Measurements from ENCODE around the gene POC1B.

Gene POC1B

GRCh38 chr12:89497005-89497404, 28.8 kb downstream of the POC1B start:
- DNase-seq (ENCODE audit: low spot score), result no peak

DNA sequence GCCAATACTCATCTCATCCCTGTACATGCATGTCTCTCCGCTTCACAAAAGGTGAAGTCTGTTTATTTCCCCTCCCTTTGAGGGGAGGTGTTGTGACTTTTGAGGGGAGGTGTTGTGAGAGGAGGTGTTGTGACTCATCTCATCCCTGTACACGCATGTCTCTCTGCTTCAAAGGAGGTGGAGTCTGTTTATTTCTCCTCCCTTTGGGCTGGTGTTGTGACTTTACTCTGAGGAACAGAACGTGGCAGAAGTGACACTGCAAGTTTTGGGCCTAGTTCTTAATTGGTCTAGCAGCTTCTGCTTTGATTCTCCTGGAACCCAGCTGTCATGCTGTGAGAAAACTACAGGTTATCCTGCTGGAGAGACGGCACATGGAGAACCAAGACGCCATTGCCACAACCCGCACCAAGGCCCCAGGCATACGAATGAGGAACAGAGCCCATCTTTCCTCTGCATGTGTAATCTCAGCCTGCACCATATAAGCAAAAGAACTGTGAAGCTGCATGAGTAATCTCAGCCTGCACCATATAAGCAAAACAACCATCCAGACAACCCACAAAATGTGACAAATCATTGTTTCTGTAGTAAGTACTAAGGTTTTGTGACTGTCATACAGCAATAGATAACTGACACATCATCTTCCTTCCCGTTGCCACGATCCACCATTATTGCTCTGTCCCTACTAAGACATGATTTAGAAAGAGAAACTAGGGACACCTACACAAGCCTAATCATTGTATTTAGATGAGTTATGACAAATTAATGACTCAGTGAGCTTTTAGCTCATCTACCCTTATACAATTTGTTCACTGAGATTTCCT, 31.2 kb downstream of the POC1B start:
- peak; percentile 41 for DNase-seq (ENCODE audit: low spot score)

DNA sequence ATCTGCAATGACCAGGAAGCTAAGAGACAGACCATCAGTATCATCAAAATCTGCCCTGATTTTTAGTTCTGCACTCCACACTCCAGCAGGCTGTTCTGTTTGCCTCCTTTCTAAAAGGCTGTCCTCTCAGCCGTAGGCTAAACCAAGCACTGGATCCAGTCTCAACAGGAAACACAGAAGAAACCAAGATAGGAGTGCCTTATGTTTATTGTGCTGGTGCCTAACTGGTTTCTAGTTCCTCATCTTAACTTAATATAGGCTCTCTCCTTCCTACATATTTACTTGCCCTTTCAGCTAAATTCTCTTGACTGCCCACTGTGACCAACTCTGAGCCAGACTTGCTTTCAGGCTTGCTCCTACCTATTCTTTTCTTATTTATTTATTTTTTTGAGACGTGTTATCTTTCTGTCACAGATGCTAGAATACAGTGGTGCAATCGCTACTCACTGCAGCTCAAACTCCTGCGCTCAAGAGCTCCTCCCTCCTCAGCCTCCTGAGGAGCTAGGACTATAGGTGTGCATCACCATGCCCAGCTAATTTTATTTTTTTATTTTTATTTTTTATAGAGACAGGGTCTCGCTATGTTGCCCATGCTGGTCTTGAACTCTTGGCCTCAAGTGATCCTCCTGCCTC, 32.1 kb downstream of the POC1B start:
- no peak for DNase-seq (ENCODE audit: low spot score)

DNA sequence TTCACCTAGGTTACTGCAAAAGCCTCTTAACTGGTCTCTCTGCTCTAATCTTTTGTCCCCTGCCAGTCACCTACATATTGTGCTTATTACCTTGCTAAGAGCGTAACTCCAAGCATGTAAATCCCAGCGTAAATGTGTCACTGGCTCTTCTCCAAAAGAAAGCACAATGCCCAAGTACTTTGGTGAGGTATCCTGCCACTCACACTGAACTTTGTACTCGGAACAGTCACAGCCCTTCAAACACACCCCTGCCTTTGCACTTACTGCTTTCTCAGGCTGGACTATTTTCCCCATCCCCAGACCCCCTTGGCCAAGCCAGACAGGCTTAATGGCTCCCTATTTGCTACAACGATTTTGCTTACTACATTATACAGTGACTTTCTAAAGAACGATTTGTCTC, 33.0 kb downstream of the POC1B start:
- no peak for DNase-seq (ENCODE audit: low spot score)

DNA sequence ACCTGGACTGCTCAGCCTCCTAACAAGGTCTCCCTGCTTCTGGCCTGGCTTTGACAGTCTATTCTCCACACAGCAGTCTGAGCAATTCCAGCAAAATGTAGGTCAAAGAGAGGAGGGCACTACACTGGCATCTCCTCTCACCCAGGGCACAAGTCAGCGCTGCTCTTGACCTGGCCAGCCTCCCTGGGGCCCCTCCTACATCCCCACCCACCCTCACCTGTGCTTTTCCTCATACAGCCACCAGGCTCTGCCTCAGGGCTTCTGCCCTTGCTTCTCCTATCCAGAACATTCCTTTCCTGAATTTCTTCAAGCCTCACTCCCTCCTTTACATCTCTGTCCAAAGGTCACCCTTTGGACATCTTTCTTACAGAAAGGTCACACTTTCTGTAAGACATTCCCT, 34.9 kb downstream of the POC1B start:
- no peak for DNase-seq (ENCODE audit: low spot score)

- DNase-seq (ENCODE audit: low spot score), result no peak
Observed at GRCh38 chr12:89486264-89486663, 39.6 kb downstream of the POC1B start.

DNA sequence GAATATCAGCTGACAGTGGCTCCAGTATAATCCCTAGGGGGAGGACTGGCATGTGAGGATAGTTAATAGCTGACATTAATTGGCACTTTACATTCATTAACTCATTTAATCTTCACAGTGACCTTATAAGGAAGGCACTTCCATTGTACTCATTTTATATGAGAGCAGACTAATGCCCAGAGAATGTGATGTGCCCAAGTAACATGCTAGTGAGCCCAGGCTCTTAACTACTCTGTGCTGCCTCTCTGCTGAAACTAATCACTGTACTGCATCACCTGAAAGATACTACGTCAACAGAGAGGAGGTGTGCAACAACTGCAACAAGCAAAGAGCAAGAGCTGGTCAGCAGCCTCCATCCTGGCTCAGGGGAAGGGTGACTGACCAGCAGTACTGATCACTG, 41.4 kb downstream of the POC1B start:
- DNase-seq (ENCODE audit: low spot score), result no peak

- no peak for DNase-seq (ENCODE audit: low spot score)
Observed at GRCh38 chr12:89481213-89481914, 44.5 kb downstream of the POC1B start.

DNA sequence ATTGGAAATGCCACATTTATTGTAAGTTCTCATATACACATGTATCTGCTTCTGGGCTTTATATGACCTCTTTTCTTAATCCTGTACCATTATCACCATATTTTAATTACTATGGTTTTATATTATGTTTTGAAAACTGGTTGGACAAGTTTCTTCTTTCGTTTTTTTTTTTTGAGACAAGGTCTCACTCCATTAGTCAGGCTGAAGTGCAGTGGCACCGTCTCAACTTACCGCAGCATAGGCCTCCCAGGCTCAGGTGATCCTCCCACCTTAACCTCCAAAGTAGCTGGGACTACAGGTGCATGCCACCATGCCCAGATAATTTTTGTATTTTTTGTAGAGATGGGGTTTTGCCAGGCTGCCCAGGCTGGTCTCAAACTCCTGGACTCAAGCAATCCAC, 45.9 kb downstream of the POC1B start:
- DNase-seq (ENCODE audit: low spot score), result no peak

DNA sequence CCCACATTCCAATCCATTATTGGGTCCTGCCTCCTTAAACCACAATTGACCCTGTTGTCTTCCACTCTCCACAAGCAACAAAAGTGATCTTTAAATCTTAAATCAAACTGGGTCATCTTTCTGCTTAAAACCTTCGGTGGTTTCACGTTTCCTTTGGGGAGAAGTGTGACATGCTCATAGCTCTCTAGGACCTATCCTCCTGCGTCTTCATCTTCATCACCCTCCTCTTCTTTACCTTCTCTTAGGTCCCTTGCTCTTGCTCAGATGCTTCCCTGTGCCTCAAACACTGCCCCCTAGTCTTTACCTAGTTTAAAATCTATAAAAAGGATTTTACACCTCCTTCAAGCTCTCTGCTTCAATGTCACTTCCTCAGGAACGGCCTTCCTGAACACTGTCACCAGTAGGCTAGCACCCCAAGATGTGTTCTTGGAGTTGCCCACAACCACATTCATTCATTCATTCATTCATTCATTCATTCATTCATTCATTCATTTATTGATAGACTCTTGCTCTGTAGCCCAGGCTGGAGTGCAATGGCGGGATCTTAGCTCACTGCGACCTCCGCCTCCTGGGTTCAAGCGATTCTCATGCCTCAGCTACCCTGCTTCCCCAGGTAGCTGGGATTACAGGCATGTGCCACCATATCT, 48.1 kb downstream of the POC1B start:
- DNase-seq (ENCODE audit: low spot score), result no peak

GRCh38 chr12:89476904-89477595, 48.8 kb downstream of the POC1B start:
- no peak for DNase-seq (ENCODE audit: low spot score)

GRCh38 chr12:89476232-89476631, 49.6 kb downstream of the POC1B start:
- DNase-seq (ENCODE audit: low spot score), result no peak

DNA sequence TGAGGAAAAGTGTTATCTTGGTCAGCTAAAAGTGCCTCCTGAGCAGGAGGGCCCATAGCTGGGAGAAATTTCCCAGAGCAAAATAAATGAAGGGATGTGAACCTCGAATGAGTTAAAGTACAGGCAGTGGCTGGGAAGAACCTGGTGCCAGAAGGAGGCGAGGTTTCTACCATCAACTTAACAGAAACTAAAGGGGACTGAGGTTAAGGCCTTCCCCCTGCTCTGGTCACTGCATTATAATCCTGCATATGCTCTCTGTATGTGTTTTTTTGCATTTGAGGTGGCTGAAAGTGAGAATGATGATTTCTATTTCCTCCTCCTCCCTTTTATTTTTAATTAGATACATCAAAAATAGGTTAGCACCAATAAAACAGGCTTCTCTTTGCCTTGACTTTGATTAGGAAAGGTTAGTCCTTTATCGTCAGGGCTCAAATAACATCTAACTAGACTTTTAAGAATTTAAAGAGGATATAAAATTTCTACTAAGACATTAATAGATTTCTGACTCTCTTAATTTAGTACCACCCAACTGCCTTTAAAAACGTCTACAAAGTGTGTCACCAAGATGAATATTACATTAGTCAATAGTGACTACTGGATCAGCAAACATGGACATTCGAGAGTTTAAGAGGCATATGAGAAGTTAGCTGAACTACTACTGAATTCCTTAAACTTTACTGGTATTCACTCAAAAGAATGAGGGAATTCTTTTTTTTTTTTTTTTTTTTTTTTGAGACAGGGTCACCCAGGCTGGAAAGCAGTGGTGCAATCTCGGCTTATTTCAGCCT, 50.5 kb downstream of the POC1B start:
- DNase-seq (ENCODE audit: low spot score), result no peak

DNA sequence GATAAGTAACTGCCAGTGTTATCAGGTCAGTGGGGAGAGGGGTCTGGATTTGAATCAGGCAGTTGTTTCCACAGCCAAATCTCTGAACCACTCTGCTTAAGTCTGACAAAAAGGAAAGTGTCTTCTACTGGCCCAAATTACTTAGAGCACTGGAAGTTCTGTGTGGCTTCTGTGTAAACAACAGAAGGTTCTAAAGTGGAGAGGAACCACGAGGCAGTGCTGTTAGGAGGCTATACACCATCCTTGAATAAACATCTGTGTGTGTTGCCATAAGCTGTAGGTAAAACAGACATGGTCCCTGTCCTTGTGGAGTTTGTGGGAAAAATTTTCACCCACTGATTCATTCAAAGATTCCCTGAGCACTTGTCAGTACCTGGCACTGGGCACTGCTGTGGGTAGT, 51.2 kb downstream of the POC1B start:
- DNase-seq (ENCODE audit: low spot score), result no peak

DNA sequence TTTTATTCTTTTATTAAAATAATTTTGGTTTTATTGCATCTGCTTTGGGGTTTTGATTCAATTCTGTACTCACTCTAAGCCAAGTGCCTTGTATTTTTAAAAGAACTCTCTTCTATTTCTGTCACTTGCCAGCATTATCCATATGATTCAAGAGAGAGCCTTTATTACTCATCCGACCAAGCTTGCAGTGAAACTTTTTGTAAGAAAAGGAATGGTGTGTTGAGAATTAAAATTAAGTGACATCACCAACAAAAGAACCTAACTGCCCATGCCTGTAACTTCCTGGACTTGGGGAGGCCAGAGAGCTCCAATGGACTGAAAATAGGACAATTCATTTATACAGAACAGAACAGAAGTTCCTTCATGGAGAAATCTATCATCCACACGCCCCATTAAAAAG, 53.3 kb downstream of the POC1B start:
- DNase-seq (ENCODE audit: low spot score), result peak; percentile 47

- peak; percentile 57 for DNase-seq (ENCODE audit: low spot score)
Observed at GRCh38 chr12:89470741-89471509, 54.9 kb downstream of the POC1B start.

DNA sequence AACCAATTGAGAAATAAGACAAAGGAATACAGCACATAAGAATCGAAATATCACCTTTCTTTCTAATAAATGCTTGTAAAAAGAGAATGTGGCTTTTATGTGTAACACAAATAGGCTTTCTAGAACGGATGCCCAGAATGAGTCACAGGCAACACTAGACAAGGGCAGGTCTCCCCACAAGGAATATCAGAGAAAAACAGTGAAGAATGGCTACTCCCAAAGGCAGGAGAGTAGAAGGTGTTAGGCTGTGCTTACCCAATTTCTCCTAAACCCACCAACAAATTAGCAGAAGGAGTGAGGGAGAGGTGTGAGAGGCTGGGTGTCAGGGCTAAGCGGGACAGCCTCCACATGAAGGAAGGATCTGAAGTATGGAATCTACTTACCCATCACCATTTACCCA, 56.5 kb downstream of the POC1B start:
- DNase-seq (ENCODE audit: low spot score), result peak; percentile 42

- no peak for DNase-seq (ENCODE audit: low spot score)
Observed at GRCh38 chr12:89468648-89469326, 57.1 kb downstream of the POC1B start.

GRCh38 chr12:89468017-89468416, 57.8 kb downstream of the POC1B start:
- DNase-seq (ENCODE audit: low spot score), result no peak
